Hippocampal formation (tissue), 2 donors: Measurements from ENCODE around the gene RGS14.
"Not testable (repeated sequence)": the region's sequence is repeated elsewhere in the genome, so short reads cannot be mapped to it uniquely, and the experiment has no call there.

ENCODE experiments used
- DNase-seq, 2 donors: peaks; one replicate each; lab custom pipeline; 2025; lab: John Stamatoyannopoulos, UW

RGS14 gene

GRCh38 chr5:177328545-177329231 lies 29.0 kb upstream of the RGS14 start:
- no peak for DNase-seq

GRCh38 chr5:177329883-177330282 lies 27.8 kb upstream of the RGS14 start:
- DNase-seq, result no peak

DNA sequence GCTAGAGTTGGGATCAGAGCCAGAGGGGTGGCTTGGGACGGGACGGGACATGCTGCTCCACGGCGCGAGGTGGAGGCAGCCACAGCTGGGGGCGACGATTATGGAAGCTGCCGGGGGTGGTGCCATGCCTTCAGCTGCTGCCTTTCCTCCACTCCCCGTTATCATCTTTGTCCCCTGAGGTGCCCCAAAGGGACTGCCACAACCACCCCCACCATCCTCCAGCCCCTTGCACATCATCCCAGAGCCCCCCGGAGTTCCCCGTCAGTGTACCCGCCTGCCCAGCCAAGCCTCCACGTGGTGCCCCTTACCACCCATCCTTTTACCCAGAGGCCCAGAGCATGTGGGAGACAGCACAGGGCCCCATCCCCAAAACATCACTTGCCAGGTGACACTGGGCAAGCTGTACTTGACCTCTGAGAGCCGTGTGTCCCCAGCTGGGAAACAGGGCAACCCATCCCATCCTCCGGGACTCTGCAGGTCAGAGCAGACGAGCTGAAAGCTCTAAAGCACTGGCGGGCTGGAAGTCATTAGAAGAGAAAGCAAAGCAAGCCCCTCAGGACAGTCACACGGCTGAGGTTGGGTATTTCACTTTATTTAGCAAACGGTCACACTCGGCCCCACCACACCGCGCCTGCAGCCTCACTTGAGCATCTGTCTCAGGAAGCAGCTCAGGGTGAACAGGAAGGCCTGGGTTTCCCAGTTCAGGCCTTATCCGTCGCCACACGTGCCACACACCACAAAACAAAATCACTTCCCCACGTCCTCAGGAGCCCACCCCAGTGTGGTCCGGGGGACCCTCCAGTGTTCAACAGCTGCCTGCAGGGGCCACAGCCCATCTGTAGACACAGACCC lies 26.5 kb upstream of the RGS14 start:
- DNase-seq, result no peak

DNA sequence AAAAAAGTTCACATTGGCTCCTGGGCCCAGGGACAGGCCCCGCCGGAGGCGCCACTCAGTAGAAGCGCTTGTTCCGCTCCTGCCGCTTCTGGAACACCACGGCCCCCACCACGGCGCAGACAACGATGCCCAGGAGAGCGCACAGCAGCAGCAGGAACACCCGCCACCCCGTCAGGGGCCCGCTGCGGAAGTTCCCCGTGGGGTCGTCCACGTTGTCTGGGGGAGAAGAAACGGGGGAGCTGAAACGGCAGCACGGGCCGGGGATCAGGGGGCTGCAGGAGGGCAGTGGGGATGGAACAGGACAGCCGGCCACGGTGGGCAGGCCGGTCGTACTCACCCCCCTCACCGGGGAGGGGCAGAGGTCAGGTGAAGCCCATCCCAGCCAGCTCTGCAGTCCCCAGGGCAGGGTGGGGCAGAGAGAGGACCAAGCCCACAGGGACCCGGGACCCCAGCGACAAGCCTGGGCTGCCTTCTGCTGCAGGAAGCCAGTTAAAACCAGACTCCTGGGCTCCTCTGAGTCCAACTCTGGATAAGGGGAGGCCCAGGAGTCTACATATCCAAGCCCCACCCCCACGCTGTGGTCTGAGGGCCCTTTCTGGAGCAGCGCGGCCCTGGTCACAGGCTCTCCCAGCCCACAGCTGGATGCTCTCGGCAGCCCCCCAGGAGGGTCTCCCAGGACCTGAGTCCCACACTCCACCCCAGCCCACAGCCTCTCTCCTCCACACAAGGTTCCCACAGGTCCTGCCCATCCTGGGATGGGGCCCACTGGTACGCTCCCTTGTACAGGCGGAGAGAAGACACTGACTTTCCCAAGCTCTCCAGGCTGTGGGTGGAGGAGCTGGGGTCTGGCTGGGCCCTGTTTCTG lies 25.5 kb upstream of the RGS14 start:
- no peak for DNase-seq

- DNase-seq, result no peak
Measured at GRCh38 chr5:177332896-177333260, 24.8 kb upstream of the RGS14 start.

DNA sequence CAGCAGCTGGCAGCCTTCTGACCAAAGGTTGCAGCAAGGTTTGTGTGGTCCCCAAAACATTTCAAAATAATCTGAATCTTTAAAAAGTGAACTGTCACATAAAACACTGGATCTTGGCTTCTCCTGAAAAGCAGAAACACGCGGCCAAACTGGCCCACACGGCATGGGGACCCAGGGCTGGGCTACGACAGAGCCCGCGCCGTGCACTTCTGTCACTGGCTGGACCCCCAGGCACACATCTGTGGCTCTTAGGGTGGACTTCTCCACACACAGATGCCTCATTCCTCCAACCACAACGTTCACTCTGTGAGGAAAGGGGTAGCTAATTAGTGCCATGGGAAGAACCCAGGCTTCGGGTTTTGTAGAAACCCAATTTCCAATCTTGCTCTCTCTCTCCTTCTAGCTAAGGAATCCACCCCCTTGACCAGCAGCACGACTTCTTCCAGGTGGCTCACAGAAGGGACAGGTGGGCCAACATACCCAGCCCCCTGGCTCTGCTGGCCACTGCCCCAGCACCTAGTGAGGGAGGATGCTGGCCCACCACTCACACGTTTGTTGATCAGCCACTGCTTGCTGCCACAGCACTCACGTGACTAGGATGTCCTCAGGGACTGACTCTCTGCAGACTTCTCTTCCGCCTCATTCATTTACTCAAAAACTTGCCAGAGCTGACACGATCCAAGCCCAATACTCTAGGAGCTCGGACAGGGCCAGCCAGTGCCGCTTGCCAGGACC lies 24.1 kb upstream of the RGS14 start:
- DNase-seq, result no peak

- no peak for DNase-seq
Measured at GRCh38 chr5:177334155-177334551, 23.6 kb upstream of the RGS14 start.

DNA sequence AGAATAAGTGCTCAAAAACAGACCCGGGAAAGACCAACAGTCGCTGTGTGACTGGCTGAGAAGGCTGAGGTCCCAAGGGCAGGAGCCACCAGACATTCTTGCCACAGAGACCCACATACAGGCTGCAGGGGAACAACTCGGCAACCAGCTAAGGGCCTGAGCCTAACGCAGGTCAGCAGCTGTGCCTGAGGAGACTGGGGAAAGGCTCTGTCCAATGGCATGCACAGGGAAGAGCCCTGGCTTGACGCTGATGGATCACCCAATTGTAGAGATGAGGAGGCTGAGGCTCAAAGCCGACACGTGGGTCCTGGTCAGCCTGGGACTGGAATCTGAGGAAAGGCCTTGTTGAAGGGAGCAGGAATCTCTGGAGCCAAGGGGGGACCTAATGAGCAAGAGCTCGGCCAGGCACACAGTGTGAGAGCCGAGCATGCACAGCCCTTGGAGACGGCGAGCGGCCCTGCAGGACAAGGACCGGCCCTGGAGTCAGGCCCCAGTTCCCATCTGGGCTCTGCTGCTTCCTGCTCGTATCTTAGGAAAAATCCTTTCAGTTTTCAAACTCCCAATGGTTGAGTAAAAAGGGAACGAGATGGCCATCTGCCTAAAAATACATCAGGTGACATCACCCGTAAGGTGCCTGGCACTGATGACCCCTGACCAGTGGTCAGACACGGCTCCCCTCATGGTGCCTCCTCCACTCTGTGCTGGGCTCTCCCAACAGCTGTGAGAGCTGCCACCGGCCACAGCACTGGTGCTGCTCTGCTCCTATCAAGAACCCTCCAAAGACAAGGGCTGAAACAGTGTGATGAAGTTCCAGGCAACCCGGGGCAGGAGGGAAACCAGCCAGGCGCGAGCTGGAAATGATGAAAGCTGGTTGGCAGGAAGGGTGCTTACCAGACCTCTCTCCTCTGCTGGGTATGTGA lies 22.7 kb upstream of the RGS14 start:
- DNase-seq, result no peak

- DNase-seq, result no peak
Measured at GRCh38 chr5:177335701-177336065, 22.0 kb upstream of the RGS14 start.

- no peak for DNase-seq
Measured at GRCh38 chr5:177336112-177336511, 21.6 kb upstream of the RGS14 start.

DNA sequence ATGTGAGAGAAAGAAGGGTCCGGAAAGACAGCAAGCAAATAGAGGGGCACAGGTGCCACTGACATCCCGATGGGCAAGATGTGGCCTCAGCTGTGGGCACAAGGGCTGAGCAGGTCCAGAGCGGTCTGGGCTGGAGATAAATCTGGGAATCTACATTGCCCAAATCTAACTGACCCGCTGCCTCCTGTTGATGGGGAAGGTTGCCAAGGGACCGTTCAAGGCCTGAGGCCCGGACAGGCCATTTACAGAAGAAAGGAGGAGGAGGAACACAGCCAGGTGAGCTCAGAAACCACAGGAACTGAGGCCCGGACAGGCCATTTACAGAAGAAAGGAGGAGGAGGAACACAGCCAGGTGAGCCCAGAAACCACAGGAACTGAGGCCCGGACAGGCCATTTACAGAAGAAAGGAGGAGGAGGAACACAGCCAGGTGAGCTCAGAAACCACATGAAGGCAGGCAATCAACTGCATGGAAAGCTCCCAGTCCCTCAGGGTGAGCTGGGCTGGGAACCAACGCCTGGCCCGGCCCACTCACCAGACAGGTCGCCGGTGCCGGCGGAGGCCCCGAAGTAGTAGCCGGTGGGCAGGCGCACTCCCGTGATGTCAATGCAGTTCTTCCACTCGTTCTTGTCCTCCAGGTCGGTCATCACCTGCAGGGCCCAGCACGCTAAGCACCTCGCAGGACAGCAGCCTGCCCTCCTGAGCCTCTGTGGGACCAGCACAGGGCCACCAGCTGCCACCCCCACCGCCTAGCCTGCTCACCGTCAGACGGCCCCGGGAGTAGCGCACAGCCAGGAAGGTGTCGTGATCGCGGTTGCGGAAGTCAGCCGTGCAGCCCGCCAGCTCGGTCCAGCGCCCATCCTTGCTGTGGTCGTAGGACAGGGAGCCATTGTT lies 20.9 kb upstream of the RGS14 start:
- no peak for DNase-seq

DNA sequence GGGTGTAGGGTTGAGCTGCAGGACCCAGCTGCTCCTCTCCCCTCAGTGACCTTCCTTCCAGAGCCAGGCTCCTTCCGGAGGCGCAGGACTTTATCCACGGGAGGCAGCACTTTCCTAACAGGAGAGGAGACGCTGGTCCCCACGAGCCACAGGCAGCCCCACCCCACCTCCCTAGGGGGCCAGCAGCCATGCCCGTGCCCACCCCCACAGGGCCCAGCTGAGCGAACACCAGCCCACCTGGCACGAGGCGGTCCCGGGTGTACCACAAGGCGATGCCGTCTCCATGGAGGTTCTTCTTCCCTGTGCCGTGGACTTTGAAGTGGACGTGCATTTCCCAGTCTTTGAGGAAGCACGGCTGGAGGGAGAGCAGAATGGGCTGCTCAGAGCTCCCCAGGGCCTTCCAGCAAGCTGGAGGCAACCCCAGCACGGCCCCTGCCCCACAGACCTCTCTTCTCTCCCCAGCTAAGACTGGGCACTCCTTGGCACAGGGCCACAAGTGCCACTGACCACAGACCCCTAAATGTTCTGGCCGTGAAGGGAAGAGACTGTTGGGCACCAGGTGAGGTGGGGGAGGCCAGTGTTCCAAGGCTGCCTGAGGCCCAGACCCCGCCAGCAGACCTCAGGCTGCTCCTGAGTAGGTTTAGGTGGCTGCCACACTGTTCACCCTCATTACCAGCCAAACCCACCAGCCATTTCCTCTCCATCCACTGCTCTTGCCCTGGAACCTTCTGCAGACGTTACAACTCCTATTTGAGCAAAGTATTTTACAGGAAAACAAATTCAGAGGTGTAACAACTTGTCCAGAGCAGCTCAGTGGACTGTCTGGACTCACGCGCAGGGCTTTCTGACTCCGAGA lies 19.2 kb upstream of the RGS14 start:
- no peak for DNase-seq

- no peak for DNase-seq
Measured at GRCh38 chr5:177339107-177339638, 18.6 kb upstream of the RGS14 start.

DNA sequence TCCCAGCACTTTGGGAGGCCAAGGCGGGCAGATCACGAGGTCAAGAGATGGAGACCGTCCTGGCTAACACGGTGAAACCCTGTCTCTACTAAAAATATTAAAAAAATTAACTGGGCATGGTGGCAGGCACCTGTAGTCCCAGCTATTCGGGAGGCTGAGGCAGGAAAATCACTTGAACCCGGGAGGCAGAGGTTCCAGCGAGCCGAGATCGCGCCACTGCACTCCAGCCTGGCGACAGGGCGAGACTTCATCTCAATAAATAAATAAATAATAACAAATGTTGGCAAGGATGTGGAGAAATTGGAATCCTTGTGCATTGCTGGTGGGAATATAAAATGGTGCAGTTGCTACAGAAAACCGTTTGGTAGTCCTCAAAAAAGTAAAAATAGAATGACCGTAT lies 14.7 kb upstream of the RGS14 start:
- not testable (repeated sequence) for DNase-seq

DNA sequence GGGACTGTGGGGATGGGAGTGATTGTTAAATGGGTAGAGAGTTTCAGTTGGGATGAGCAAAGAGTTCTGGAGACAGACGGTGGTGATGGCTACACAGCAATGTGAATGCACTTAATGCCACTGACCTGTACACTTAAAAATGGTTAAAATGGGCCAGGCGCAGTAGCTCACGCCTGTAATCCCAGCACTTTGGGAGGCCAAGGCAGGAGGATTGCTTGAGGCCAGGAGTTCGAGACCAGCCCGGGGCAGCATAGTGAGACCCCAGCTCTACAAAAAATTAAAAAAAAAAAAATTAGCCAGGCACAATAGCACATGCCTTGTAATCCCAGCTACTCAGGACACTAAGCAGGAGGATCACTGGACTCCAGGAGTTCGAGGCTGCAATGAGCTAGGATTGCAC lies 13.9 kb upstream of the RGS14 start:
- no peak for DNase-seq

GRCh38 chr5:177344891-177345290 lies 12.8 kb upstream of the RGS14 start:
- DNase-seq, result no peak

DNA sequence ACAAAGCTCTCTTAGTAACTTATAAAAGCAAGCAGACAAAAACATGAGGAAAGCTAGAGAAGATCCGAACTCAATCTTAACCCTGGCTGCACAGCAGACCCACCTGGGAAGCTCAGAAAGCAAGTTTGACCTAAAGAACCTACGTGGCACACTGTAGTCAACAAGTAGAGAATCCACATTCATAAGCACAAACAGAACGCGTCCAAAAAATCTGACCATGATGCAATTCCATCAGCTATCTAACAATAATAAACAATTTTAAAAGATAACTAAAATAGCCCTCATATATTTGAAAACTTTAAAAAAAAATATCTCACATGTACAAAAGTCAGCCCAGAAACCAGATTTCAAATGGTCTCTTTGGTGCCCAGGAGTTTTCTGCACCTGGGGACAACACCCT lies 10.9 kb upstream of the RGS14 start:
- no peak for DNase-seq

DNA sequence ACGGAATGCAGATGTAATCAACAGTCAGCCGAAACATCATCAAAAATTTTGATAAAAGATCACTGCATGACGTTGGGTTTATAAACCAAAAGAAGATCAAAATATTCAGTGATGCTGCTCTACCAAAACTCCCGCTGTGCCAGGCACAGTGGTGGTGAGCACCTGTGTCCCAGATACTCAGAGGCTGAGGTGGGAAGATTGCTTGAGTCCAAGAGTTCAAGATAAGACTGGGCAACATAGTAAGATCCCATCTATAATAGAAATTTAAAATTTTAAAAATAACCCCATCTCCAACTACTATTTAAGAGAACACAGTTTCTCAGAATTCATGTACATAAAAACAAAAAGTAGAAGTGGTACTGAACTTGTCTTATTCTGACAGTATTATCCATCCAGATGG lies 10.0 kb upstream of the RGS14 start:
- DNase-seq, result no peak

- no peak for DNase-seq
Measured at GRCh38 chr5:177349362-177349647, 8.4 kb upstream of the RGS14 start.
